GM15510 (cell line): ENCODE data around the gene SNPH.

ENCODE experiments used
- POLR2A ChIP-seq: IDR thresholded peaks from 3 replicates; pipeline ENCODE4 v1.6.1; 2011; ENCODE audit warnings: borderline replicate concordance; ENCODE audit not compliant: insufficient read length; ENCODE audit errors: extremely low read depth

The SNPH gene

GRCh38 chr20:1319462-1319861, 53.4 kb downstream of the SNPH start:
- TF ChIP-seq POLR2A, result no peak

GRCh38 chr20:1320016-1320415, 53.9 kb downstream of the SNPH start:
- TF ChIP-seq POLR2A, result no peak

GRCh38 chr20:1320902-1321653, 55.0 kb downstream of the SNPH start:
- no peak for TF ChIP-seq POLR2A

GRCh38 chr20:1321654-1321939, 55.5 kb downstream of the SNPH start:
- no peak for TF ChIP-seq POLR2A

- TF ChIP-seq POLR2A, result no peak
These were observed 56.6 kb downstream of the SNPH start for GRCh38 chr20:1322511-1323245.

GRCh38 chr20:1323256-1323655, 57.2 kb downstream of the SNPH start:
- TF ChIP-seq POLR2A, result no peak

GRCh38 chr20:1323830-1324597, 57.9 kb downstream of the SNPH start:
- TF ChIP-seq POLR2A, result no peak

GRCh38 chr20:1324598-1325172, 58.6 kb downstream of the SNPH start:
- TF ChIP-seq POLR2A, result no peak

- peak; percentile 95 for TF ChIP-seq POLR2A
These were observed 59.3 kb downstream of the SNPH start for GRCh38 chr20:1325173-1326030.

- peak; percentile 15 for TF ChIP-seq POLR2A
These were observed 60.2 kb downstream of the SNPH start for GRCh38 chr20:1326031-1326930.

GRCh38 chr20:1327241-1327653, 61.2 kb downstream of the SNPH start:
- no peak for TF ChIP-seq POLR2A

- TF ChIP-seq POLR2A, result no peak
These were observed 62.0 kb downstream of the SNPH start for GRCh38 chr20:1327827-1328679.

- TF ChIP-seq POLR2A, result no peak
These were observed 62.7 kb downstream of the SNPH start, which contains the start of gene SDCBP2 for GRCh38 chr20:1328680-1329330. Gene SDCBP2, minus strand, starts transcription at chr20:1329139. Its CDS starts 8,723 bp downstream, at chr20:1320416.
